Left lobe of liver (tissue), 2 donors: Measurements from ENCODE around the gene SHBG. TPM values are rescaled to one million over a fixed set of nuclear protein-coding genes. Genes with fewer than 3 reads are reported as not detected.
"Not testable (repeated sequence)": the region's sequence is repeated elsewhere in the genome, so short reads cannot be mapped to it uniquely, and the experiment has no call there.

Experiments
- ATAC-seq: fragments of 200-7000 bp; cut with Tn5 transposase; one replicate; pipeline ENCODE4 v1.9.1; 2020; ENCODE audit warnings: mild to moderate bottlenecking, moderate library complexity
- DNase-seq: peaks from one replicate; pipeline ENCODE4 v3.0.0-alpha.2; 2020; ENCODE audit warnings: low spot score
- total RNA-seq: library from RNA; stranded (reverse); gene quantifications from one replicate; pipeline ENCODE4 v1.2.1, GENCODE V29; 2021
- donor health status: DM: no; HTN: no; CAD: no; lungs with moderate emphysema.
- donor health status: DM: no; HTN: yes; CAD: no.

The SHBG gene
- total RNA-seq, 1 donor from 2014 or later = 4.6 TPM

DNA sequence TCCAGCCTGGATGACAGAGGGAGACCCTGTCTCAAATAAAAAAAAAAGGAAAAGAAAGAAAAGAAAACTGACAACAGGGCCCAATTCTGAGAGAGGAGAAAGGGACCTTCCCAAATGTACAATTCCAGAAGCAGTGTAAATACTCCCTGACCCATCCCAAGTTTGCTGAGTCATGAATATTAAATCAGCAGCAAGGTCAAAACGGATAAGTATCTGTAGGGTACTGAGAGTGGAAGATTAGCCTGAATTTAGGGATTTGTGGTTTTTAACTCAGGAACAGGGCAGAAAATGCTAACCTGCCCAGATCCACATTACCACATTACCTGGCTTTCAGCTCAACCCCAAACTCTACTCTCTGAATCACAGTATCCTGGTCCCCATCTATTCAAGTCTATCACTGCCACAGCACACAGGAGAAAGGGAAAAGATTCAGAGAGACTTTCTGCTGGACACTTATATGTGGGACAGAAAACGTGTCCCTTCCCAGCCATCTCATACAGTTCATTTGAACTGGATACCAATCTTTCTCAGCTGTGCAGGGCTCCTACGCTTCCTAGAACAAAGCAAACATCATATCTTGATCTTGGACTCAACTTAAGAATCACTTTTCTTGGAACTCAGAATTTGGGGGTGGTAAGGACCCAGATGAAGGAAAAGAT lies 18.2 kb upstream of the SHBG start:
- ATAC-seq = no peak
- DNase-seq = no peak

DNA sequence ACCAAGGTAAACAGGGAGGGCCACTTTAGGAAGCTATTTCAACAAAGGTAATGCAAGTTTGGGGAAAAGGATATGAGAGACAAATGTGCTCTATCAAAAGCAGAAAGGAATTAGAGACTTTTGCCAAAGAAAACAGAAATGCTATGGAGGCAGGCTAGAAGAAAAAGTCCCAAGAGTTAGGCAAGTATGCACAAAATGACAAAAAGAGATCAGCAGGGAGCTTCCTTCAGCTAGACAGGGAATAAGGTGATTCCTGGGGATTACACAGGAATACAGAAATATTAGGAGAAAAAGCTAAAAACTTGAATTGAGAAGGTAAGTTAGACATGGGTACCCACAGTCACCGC lies 17.7 kb upstream of the SHBG start:
- DNase-seq = no peak
- no peak for ATAC-seq

DNA sequence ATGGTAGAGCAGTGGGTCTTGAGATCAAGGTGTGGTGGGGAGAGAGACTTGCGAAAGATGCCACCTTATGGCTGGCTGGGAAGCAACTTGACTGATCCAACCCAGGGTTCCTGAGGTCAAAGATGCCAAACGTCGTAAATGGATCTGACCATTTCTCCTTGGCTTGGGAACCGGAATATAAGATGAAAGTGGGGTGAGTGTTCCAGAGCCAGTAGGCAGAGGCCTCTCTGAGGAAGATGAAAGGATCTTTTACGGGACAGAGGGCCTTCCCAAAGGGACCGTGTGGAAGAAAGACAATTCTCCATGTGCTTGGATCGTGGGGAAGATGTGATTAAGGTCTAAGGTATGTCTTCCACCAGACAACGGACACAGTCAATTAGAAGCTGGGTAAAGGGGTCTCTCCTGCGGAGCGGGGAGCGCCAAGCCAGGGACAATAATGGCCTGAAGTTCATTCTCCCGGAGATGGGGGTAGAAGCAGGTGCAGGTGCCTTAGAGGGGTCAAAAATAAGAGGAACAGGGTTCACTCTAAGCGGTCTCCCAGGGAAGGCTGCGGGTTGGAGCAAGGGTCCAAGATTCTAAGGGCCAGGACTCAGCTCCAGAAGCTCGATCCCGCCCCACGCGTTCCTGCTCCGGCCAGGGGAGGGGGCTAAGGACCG lies 16.0 kb upstream of the SHBG start:
- DNase-seq = no peak
- ATAC-seq = no peak

DNA sequence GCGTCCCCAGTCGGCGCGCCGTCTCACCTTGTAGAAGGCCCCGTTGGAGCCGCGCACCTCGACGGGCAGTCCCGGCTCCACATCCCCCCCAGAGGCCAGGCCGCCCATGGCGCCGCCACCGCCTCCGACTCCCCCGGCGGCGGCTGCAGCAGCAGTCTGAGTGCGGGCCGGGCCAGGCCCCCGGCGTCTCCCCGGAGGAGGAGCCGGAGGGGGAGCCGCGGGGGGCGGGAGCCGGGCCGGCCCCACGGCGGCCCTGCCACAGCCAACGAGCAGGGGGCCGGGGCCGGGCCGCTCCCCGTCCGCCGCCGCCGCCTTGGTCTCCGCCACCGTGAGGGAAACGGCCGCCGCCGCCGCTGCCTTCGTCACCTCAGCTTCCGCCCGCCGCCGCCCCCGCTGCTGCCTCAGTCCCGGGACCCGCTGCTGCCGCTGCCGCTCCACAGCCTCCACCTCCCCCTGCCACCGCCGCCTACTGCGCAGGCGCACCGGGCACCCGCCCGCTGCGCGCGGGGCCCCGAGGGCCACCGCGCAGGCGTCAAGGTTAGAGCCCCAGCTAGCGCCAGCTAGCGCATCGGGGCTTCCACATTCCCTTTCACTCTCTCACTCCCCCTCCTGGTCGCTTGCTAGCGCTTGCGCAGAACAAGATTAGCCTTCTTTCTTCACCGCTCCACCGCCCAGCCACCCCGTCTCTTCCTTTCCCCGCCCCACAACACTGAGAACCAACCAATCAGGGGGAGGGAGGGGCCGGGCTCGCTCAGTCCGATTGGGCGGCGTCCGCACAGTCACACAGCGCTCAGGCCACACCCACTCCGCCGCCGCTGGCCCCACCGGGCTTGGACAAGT lies 15.3 kb upstream of the SHBG start, which contains the start of gene FXR2:
Gene FXR2 (minus strand): TSS at position 473 of the 840 bp plus-strand sequence. CDS start 365 bp downstream, at position 108.
- ATAC-seq = peak; percentile 94
- peak; percentile 100 for DNase-seq

DNA sequence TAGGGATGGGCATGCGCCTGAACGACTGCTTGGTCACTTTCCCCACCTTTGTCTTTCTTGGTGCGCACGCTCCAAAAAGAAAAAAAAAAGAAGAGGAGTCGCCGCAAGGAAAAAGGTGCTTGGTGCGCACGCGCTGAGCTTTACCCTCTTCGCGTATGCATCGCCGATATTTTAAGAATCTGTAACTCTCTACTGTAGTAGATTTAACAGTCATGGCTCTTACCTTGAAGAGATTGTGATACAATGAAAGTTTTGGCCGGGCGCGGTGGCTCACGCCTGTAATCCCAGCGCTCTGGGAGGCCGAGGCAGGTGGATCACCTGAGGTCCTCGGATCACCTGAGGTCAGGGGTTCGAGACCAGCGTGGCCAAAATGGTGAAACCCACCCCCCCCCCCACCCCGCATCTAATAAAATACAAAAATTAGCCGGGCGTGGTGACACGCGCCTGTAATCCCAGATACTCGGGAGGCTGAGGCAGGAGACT lies 14.6 kb upstream of the SHBG start:
- no peak for ATAC-seq
- no peak for DNase-seq

DNA sequence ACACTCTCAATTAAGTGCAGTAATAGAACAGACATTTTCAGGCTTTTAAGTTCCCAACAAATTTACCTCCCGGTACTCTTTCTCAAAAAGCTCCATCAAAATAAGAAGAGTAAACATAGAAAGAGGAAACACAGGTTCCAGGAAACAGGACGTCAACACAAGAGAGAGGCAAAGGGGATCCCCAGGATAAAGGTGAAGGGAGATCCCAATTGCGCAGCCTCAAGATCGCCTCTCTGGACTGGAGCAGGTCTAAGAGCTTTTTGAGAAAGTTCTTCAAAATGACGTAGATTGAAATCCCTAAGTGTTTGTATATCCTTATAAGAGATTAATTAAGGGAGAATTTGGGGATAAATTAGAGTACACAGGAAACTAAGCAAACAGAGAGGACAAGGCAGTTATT lies 11.3 kb upstream of the SHBG start:
- ATAC-seq (no peak), DNase-seq (no peak)

DNA sequence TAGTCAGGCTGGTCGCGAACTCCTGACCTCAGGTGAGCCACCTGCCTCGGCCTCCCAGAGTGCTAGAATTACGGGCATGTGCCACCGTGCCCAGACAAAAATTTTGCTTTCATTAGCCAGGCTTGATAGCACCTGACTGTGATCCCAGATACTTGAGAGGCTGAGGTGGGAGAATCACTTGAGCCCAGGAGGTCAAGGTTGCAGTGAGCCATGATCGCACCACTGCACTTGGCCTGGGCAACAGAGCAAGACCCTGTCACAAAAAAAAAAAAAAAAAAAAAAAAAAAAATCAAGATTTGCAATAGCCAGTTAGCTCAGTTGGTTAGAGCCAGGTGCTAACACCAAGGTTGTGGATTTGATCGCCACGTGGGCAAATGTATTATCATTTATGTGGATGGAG lies 9.1 kb upstream of the SHBG start:
- DNase-seq (no peak), ATAC-seq (no peak)

DNA sequence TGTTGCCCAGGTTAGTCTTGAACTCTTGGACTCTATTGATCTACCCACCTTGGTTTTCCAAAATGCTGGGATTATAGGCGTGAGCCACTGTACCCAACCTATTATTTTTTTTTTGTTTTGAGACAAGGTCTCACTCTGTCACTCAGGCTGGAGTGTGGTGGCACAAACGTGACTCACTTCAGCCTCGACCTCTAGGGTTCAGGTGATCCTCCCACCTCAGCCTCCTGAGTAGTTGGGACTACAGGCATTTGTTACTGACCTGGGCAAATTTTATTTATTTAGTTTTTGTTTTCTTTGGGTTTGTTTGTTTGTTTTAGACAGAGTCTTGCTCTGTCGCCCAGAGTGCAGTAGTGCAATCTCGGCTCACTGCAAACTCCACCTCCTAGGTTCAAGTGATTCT lies 6.3 kb upstream of the SHBG start:
- ATAC-seq (peak; percentile 3), DNase-seq (no peak)

DNA sequence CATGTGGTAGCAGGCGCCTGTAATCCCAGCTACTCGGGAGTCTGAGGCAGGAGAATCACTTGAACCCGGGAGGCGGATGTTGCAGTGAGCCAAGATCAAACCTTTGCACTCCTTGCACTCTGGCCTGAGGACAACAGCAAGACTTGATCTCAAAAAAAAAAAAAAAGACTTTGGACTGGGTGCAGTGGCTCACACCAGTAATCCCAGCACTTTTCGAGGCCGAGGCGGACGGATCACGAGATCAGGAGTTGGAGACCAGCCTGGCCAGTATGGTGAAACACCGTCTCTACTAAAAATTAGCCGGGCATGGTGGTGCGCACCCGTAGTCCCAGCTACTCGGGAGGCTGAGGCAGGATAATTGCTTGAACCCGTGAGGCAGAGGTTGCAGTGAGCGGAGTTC lies 4.2 kb upstream of the SHBG start:
- ATAC-seq = not testable (repeated sequence)
- DNase-seq = peak; percentile 67

DNA sequence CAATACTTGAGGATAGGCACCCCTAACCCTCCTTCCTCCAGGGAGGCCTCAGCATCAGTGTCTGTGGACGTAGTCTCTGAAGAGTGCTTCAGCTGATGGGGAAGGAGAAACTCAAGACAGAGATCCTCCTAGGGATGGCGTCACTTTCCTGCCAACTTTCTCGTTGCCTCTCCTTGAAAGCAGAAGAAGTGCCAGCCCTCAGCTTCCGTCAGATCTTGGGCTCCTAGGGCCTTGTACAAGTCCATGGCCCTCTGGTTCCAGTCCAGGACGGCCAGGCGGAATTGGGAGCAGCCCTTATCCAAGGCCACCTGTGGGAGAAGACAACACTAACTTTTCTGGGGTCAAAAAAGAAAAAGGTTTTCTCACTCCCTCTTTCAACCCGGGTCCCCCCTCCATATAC lies 3.6 kb upstream of the SHBG start:
- DNase-seq (no peak), ATAC-seq (peak; percentile 6)

DNA sequence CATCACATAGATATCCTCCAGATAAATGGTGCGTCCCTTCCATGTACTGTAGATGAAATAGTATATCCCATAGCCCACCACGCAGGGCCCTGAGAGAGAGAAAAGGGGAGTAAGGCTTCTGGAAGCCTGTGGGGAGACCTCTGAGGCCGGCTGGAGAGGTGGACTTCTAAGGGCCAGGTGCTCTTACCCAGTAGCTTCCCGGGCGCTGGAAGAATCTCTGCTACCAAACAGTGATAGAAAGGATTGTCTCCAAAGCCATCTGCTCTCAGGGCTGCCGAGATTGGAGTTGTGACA lies 3.0 kb upstream of the SHBG start:
- no peak for ATAC-seq

DNA sequence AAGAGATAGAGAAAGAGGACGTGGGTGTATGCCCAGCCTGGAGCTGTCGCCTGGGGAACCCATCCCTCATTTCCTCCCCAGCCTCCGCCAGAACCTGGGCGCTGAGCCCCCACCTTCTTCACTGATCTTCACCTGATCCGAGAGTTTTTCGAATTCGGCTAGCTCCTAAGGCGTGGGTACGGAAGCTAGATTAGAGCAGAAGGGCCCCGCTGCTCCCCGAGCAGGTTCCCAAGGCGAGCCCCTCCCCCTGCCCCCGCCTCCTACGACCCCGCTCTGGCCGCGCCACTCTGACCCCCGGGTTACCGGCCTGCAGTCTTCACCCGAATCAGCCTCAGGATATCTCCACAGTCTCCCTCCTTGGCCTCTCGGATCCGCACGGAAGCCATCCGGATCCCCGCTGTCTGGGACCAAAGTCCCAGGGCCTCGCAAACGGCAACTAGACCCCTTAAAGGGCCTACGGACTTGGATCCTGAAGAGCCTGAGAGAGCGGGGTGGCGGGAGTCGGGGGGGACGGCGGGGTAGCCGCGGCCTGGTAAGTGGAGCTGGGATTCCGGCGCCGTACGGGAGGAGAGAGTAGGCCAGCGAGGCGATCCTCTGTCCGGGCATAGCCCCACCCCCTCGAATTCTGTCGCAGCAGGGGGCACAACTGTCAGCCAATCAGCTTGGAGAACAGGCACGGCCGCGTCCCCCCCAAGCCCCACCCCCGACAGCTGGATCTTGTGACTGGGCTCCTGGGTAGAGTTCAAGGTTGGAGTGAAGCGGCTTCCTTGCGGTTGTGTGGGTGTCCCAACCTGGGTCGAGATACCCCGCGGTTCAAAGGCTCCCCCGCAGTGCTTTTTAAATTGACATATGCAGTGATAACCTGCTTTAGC lies 2.4 kb upstream of the SHBG start, which contains the start of gene SAT2:
Gene SAT2 (minus strand): TSS at position 572 of the 872 bp plus-strand sequence. CDS start 186 bp downstream, at position 386.
- peak; percentile 97 for DNase-seq
- ATAC-seq = peak; percentile 84

More for the DNA sequence above, 3.0 kb upstream of the SHBG start:
- DNase-seq = no peak

DNA sequence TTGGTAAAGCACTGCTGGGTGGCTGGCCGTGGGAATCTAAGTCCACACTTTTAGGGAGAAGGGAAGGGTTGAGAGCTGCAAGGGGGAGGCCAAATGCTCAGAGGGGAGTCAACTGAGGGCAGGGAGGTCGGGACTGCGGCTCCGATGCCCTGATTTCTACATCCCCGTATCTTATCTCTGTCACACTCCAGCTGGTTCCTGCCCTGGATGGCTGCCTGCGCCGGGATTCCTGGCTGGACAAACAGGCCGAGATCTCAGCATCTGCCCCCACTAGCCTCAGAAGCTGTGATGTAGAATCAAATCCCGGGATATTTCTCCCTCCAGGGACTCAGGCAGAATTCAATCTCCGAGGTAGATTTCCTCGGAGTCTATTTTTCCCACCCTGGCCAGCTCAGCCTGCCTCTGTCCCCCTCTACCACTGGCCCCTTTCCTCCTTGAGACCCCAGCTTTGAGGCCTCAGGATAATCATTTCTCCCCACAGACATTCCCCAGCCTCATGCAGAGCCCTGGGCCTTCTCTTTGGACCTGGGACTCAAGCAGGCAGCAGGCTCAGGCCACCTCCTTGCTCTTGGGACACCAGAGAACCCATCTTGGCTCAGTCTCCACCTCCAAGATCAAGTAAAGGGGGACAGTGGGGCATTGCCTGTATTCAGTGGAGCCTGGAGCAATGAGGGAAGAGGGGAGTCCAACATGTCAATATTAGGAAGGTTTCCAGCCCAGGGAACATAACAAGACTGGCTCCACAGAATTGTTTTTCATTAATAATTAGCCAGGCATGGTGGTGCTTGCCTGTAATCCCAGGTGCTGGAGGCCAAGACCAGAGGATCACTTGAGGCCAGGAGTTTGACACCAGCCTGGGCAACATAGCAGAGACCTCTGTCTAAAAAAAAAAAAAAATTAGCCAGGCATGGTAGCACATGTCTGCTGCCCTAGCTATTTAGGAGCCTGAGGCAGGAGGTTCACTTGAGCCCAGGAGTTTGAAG lies 1.8 kb downstream of the SHBG start:
- peak; percentile 87 for DNase-seq
- peak; percentile 55 for ATAC-seq

DNA sequence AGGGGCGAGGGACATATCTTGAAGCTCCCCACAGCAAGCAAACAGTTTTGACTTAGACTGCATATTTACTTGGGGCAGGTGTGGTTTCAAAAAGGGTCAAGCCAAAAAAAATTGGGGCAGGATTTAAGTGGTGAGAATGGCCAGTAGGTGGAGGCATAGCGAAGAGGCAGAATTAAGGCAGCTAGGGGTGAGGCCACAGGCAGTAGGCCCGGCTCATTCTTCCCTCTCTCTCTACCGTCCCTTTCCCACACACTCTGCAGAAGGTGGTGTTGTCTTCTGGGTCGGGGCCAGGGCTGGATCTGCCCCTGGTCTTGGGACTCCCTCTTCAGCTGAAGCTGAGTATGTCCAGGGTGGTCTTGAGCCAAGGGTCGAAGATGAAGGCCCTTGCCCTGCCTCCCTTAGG lies 2.6 kb downstream of the SHBG start:
- no peak for DNase-seq
- ATAC-seq = peak; percentile 51

DNA sequence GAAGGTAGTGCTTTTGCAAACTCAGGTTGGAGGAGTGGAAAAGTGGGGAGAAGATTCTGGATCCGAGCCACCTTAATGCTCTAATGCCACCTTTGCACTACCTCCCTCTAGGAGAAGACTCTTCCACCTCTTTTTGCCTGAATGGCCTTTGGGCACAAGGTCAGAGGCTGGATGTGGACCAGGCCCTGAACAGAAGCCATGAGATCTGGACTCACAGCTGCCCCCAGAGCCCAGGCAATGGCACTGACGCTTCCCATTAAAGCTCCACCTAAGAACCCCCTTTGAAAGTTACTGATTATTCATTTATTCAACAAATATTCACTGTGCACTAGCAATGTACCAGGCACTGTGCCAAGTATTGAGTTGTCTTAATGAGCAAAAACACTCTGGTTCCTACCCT lies 3.2 kb downstream of the SHBG start:
- DNase-seq = peak; percentile 77
- peak; percentile 71 for ATAC-seq

DNA sequence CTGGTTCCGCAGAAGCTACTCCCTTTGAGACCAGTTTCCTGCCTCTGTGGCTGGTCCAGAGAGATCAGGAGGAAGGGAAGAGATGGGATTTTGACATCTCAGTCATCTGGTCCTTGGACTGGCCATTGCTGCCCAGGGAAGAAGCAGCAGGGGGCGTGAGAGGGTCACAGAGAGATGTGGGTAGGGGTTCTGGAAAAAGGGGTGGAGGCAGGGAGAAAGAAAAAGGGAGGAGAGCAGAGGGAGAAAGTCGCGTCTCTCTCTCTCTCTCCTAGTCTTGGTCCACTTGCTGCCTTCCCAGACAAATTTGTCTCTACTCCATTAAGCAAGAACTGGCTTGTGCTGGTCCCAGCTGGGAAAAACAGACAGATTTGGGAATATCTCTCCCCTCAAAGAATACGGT lies 4.4 kb downstream of the SHBG start:
- no peak for DNase-seq
- no peak for ATAC-seq

DNA sequence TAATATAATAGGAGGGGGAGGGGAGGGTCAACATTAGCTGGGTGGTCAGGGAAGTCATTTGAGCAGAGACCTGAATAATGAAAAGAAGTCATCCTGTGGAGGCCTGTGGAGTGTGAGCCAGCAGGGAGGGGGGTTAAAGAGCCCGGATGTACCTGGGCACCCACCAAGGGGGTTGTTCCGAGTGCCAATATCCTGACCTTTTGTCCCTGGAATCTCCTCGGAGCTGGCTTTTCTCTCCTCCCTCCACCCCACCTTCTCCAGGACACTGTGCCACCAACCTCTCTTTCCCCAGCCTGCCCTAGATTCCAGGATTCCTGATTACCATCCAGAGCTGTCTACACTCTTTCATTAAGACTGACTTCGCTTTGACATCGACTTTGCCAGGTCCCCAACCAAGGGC lies 6.2 kb downstream of the SHBG start:
- no peak for ATAC-seq
- DNase-seq = no peak

DNA sequence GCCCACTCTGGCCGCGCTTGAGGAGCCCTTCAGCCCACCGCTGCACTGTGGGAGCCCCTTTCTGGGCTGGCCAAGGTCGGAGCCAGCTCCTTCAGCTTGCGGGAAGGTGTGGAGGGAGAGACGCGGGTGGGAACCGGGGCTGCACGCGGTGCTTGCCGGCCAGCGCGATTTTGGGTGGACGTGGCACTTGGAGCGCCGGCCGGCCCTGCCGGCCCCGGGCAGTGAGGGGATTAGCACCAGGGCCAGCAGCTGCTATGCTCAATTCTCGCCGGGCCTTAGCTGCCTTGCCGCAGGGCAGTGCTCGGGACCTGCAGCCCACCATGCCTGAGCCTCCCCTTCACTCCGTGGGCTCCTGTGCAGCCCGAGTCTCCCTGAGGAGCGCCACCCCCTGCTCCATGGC lies 10.8 kb downstream of the SHBG start:
- no peak for ATAC-seq

DNA sequence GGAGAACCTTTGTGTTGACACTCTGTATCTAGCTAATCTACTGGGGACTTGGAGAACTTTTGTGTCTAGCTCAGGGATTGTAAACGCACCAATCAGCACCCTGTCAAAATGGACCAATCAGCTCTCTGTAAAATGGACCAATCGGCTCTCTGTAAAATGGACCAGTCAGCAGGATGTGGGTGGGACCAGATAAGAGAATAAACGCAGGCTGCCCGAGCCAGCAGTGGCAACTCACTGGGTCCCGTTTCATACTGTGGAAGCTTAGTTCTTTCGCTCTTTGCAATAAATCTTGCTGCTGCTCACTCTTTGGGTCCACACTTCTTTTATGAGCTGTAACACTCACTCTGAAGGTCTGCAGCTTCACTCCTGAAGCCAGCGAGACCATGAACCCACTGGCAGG lies 11.7 kb downstream of the SHBG start:
- DNase-seq, ATAC-seq: not testable (repeated sequence)

More for the DNA sequence above, 10.8 kb downstream of the SHBG start:
- DNase-seq = no peak

DNA sequence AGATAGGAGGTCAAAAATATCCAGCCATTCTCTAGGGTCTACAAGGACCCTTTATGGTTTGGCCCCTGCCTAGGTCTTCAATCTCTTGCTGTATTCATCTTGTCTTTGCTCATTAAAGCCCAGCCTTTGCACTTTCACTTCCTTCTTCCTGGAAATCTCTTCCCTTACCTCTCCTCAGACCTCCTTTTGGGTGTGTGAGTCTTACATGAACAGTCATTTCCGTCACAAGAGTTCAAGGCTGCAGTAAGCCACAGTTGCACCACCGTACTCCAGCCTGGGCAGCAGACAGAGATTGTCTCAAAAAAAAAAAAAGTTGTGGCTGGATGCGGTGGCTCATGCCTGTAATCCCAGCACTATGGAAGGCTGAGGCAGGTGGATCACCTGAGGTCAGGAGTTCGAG lies 14.8 kb downstream of the SHBG start:
- no peak for ATAC-seq
- DNase-seq = no peak
